Keratinocyte (primary cell): ENCODE data around the gene CYP4Z1. TPM values are rescaled to one million over a fixed set of nuclear protein-coding genes. Genes with fewer than 3 reads are reported as not detected.
"Not testable (repeated sequence)": the region's sequence is repeated elsewhere in the genome, so short reads cannot be mapped to it uniquely, and the experiment has no call there.

ENCODE experiments used
- DNase-seq: peaks from one replicate; pipeline ENCODE4 v3.0.0-alpha.2; 2011; ENCODE audit warnings: low read depth, missing footprints, low spot score
- FAIRE-seq: peaks from 2 replicates; lab custom pipeline; 2011; peaks lifted over from hg19 to GRCh38; lab: Jason Lieb, UNC
- H2AFZ ChIP-seq: 2 replicates; pipeline ENCODE4 v1.6.0; 2012; ENCODE audit warnings: low read length, control low read depth, inconsistent platforms; ENCODE audit not compliant: control insufficient read depth
- H3K27ac ChIP-seq: 2 replicates; pipeline ENCODE4 v1.5.1; 2011; ENCODE audit warnings: low read length; ENCODE audit not compliant: control insufficient read depth, insufficient read depth
- H3K27me3 ChIP-seq: 3 replicates; pipeline ENCODE4 v1.6.0; 2011; ENCODE audit warnings: low read length; ENCODE audit not compliant: control insufficient read depth, insufficient read depth; ENCODE audit errors: extremely low read depth
- H3K36me3 ChIP-seq, 2 experiments: 2 replicates in 1 of 2; 3 replicates in 1 of 2; pipeline ENCODE4 v1.5.1; 2011; ENCODE audit warnings: low read length in 2 of 2, mild to moderate bottlenecking in 1 of 2; ENCODE audit not compliant: control insufficient read depth in 2 of 2, insufficient read depth in 2 of 2; ENCODE audit errors: extremely low read depth in 1 of 2
- H3K4me1 ChIP-seq: 3 replicates; pipeline ENCODE4 v1.5.1; 2011; ENCODE audit warnings: low read length; ENCODE audit not compliant: control insufficient read depth, insufficient read depth; ENCODE audit errors: extremely low read depth
- H3K4me2 ChIP-seq: 3 replicates; pipeline ENCODE4 v1.6.0; 2011; ENCODE audit warnings: low read depth, low read length; ENCODE audit not compliant: control insufficient read depth, insufficient read depth; ENCODE audit errors: extremely low read depth
- H3K4me3 ChIP-seq, 3 experiments: fragments of 200-600 bp in 1 of 3; sonication (generic) in 1 of 3; 2 replicates in 2 of 3; 3 replicates in 1 of 3; pipeline ENCODE4 v1.5.1; 2011 to 2016; ENCODE audit warnings: low read length in 3 of 3, mild to moderate bottlenecking in 3 of 3, control low read depth in 2 of 3, inconsistent platforms in 1 of 3, low read depth in 1 of 3, mixed read lengths in 1 of 3, mixed run types in 1 of 3, moderate library complexity in 1 of 3; ENCODE audit not compliant: control insufficient read depth in 2 of 3, insufficient read depth in 2 of 3; ENCODE audit errors: extremely low read depth in 1 of 3
- H3K79me2 ChIP-seq: 2 replicates; pipeline ENCODE4 v1.6.0; 2012; ENCODE audit warnings: low read length; ENCODE audit not compliant: control insufficient read depth, insufficient read depth
- H3K9ac ChIP-seq: 3 replicates; pipeline ENCODE4 v1.6.0; 2011; ENCODE audit warnings: low read length; ENCODE audit not compliant: control insufficient read depth, insufficient read depth; ENCODE audit errors: extremely low read depth
- H3K9me1 ChIP-seq: 3 replicates; pipeline ENCODE4 v1.6.0; 2011; ENCODE audit warnings: low read length; ENCODE audit not compliant: control insufficient read depth, insufficient read depth; ENCODE audit errors: extremely low read depth
- H3K9me3 ChIP-seq: 2 replicates; pipeline ENCODE4 v1.5.1; 2012; ENCODE audit warnings: low read depth, low read length; ENCODE audit not compliant: control insufficient read depth
- H4K20me1 ChIP-seq: 3 replicates; pipeline ENCODE4 v1.6.0; 2011; ENCODE audit warnings: low read length; ENCODE audit not compliant: control insufficient read depth, insufficient read depth; ENCODE audit errors: extremely low read depth
- CTCF ChIP-seq, 3 experiments: IDR thresholded peaks in 1 of 3; conservative IDR thresholded peaks in 1 of 3; optimal IDR thresholded peaks in 1 of 3; 2 replicates in 2 of 3; 3 replicates in 1 of 3; pipeline versions ENCODE3 to v1.5.1; 2011; ENCODE audit warnings: low read length in 3 of 3, mild to moderate bottlenecking in 3 of 3, moderate library complexity in 2 of 3, control low read depth in 1 of 3, inconsistent platforms in 1 of 3; ENCODE audit not compliant: insufficient read depth in 2 of 3; ENCODE audit errors: extremely low read depth in 1 of 3
- EZH2 ChIP-seq: IDR thresholded peaks from one replicate; pipeline ENCODE4 v1.6.1; 2012; ENCODE audit warnings: inconsistent platforms, mild to moderate bottlenecking, low read length, moderate library complexity
- dilution Hi-C: fragments of 300-500 bp; cut with MboI; formaldehyde crosslinking; loops from one replicate; pipeline ENCODE4 v1.7.0; 2020; ENCODE audit warnings: low sequenced_read_pairs; ENCODE audit not compliant: extremely low pct_ligation_motif_present
- polyA plus RNA-seq, 5 experiments: library from polyadenylated mRNA; depleted of rRNA in 3 of 5; stranded (reverse) in 3 of 5; stranded (forward) in 1 of 5; unstranded in 1 of 5; fragments of >200 nt; gene quantifications; 1 replicate in 1 of 5; 2 replicates in 3 of 5; 3 replicates in 1 of 5; pipeline versions ENCODE4 v1.2.1 to v1.2.3, GENCODE V29; 2011 to 2012; ENCODE audit warnings: missing spikeins in 2 of 5, low read depth in 1 of 5, low replicate concordance in 1 of 5

The CYP4Z1 gene
- polyA plus RNA-seq, 1 donor (not counting 4 experiments of a cell fraction or from before 2014, with no cell fraction given): not detected

- H3K27ac ChIP-seq: no peak within 1 kb of the TSS
- no peaks in the 10 kb centered on the region for H3K9me1 ChIP-seq
- no peaks in the 10 kb centered on the region for H3K4me1 ChIP-seq
- TF ChIP-seq EZH2 (no peak), CTCF (optimal IDR thresholded peaks at IDR 0.05 in 1 of 3, IDR thresholded peaks at IDR 0.05 in 1 of 3, conservative IDR thresholded peaks at IDR 0.05 in 1 of 3; ENCODE audit: extremely low read depth in 1 of 3, insufficient read depth in 2 of 3, low read length in 3 of 3) (no peak)
- H4K20me1 ChIP-seq: no peaks in the 10 kb centered on the region
- DNase-seq (no peak), FAIRE-seq (no peak)
- H2AFZ ChIP-seq: no peak within 1 kb of the TSS
- no peaks in the 10 kb centered on the region for H3K27me3 ChIP-seq
- H3K9ac ChIP-seq: no peak within 1 kb of the TSS
- no peaks in the 10 kb centered on the region for H3K9me3 ChIP-seq
- no peaks in the 10 kb centered on the region for H3K36me3 ChIP-seq
- dilution Hi-C loops: no loop called here
- no peak within 1 kb of the TSS for H3K4me3 ChIP-seq
- no peaks in the 10 kb centered on the region for H3K79me2 ChIP-seq
- H3K4me2 ChIP-seq: no peak within 1 kb of the TSS
Measured at GRCh38 chr1:47137198-47137597, 70.2 kb downstream of the CYP4Z1 start, which contains the start of gene CYP4A22. CYP4A22 (plus strand) TSS chr1:47137441; CDS start chr1:47137486, 45 bp downstream.

GRCh38 chr1:47137925-47138615 is 71.0 kb downstream of the CYP4Z1 start:
- Histone ChIP-seq H3K27me3 (no peaks in the 10 kb centered on the region), H3K9me3 (no peaks in the 10 kb centered on the region), H2AFZ (no peak overlapping the region), H3K4me1 (no peaks in the 10 kb centered on the region), H3K4me3 (no peak overlapping the region), H3K27ac (no peak overlapping the region), H3K36me3 (no peaks in the 10 kb centered on the region), H3K9ac (no peak overlapping the region), H3K4me2 (no peak overlapping the region), H3K79me2 (no peaks in the 10 kb centered on the region), H3K9me1 (no peaks in the 10 kb centered on the region), H4K20me1 (no peaks in the 10 kb centered on the region)
- DNase-seq (no peak), FAIRE-seq (no peak)
- TF ChIP-seq CTCF (optimal IDR thresholded peaks at IDR 0.05 in 1 of 3, IDR thresholded peaks at IDR 0.05 in 1 of 3, conservative IDR thresholded peaks at IDR 0.05 in 1 of 3; ENCODE audit: extremely low read depth in 1 of 3, insufficient read depth in 2 of 3, low read length in 3 of 3) (no peak), EZH2 (no peak)
- dilution Hi-C loops: no loop called here

GRCh38 chr1:47140358-47140757 is 73.3 kb downstream of the CYP4Z1 start:
- H3K27me3 ChIP-seq, DNase-seq, H2AFZ ChIP-seq, H4K20me1 ChIP-seq, H3K4me1 ChIP-seq, H3K79me2 ChIP-seq, H3K9ac ChIP-seq, H3K4me2 ChIP-seq, H3K27ac ChIP-seq, H3K4me3 ChIP-seq, H3K9me3 ChIP-seq, FAIRE-seq, H3K36me3 ChIP-seq, H3K9me1 ChIP-seq, dilution Hi-C loops: not testable (repeated sequence)
